Left renal pelvis (tissue), 4 donors: ENCODE results near the gene CX3CR1. TPM values are rescaled to one million over a fixed set of nuclear protein-coding genes. Genes with fewer than 3 reads are reported as not detected.
"Not testable (repeated sequence)": the region's sequence is repeated elsewhere in the genome, so short reads cannot be mapped to it uniquely, and the experiment has no call there.

Experiments
- DNase-seq, 4 donors: peaks; one replicate each; pipeline ENCODE4 v3.0.0-alpha.2; 2013; ENCODE audit warnings: low read depth in 4 of 4, low spot score in 3 of 4
- polyA plus RNA-seq, 4 donors: library from polyadenylated mRNA; unstranded; fragments of 120-200 nt; gene quantifications; one replicate each; pipeline ENCODE4 v1.2.1, GENCODE V29; 2013; ENCODE audit not compliant: insufficient read length in 4 of 4

CX3CR1 gene, protein sequence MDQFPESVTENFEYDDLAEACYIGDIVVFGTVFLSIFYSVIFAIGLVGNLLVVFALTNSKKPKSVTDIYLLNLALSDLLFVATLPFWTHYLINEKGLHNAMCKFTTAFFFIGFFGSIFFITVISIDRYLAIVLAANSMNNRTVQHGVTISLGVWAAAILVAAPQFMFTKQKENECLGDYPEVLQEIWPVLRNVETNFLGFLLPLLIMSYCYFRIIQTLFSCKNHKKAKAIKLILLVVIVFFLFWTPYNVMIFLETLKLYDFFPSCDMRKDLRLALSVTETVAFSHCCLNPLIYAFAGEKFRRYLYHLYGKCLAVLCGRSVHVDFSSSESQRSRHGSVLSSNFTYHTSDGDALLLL
- polyA plus RNA-seq = 1 to 10 TPM; 1.7 to 6.1 (median 4.5) TPM

DNA sequence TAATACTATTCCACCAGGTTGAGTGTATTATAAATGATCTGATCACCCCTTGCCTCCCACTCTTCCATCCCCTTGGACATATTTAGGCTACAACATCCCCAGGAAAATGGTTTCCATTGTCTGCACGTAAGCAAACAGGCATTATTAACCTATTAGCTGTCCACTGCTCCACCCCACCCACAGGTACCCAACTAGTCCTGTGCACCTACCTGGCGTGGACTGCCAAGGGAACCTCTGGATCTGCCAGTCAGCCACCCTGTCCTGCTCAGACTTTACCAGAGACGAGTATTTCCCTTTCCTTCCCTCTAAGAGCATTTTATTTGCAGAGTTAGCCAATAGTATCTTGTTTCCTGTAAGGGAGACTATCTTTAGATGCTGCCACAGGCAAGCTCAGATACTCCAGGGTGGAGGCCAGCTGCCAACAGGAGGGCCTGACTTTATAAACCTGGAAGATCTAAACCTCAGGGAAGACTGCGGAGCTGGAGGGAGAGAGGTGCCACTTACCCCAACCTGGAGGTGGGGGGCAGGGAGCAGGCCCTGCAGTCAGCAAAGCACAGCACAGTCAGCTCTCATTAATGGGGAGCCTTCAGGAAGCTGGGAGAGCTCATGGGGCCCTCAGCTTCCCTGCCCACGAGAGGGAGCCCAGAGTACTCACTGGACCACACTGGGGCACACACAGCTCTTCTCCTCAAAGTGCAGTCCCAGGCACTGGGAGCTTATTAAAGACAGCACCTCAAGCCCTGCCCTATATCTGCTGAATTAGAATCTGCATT is at the start of gene CX3CR1:
Gene CX3CR1 (minus strand): TSS at position 292 of the 773 bp plus-strand sequence. CDS start 13,527 bp downstream, outside the sequence.
- no peak for DNase-seq

DNA sequence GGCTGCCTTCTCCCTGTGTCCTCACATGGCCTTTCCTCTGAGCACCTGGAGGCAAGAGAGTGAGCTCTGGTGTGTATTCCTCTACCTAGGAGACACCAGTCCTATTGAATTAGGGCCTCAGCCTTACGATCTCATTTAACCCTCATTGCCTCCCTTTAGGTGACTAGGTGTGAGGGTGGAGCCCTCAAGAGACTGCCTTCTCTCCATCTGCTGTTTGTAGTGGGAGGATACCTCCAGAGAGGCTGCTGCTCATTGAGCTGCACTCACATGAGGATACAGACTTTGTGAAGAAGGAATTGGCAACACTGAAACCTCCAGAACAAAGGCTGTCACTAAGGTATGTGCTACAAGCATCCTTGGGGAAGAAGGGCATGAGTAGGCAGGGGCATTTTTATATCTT is 49.7 kb upstream of the CX3CR1 start, which contains the start of gene CCR8:
Gene CCR8 (plus strand): TSS at position 217 of the 400 bp plus-strand sequence. CDS start 2,623 bp downstream, outside the sequence.
- no peak for DNase-seq

DNA sequence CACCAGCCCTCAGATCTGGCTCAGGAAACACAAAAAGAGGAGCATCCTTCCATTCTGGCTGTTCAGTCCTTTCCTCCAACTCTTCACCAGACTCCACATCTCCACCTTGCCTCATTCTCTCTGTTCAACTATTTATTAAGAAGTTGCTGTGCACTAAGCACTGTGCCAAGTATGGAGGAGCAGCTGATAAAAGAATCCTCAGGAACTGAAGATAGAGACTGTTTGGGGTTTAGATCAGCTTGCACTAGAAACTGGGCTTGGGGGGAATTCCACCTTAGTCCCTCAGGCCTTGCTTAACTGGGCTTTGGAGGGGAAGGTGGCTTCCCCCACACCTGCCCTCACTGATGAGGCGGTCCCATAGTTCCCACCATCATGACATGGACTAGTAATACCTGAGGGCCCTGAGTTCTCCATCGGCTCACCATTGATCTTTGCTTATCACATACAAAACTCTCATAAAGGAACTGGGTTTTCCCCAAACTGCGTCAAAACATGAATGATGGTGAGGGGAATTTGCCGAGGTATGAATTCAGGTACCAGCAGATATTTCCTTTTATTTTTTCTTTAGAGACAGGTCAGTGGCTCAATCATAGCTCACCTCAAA is 48.0 kb upstream of the CX3CR1 start:
- no peak for DNase-seq

DNA sequence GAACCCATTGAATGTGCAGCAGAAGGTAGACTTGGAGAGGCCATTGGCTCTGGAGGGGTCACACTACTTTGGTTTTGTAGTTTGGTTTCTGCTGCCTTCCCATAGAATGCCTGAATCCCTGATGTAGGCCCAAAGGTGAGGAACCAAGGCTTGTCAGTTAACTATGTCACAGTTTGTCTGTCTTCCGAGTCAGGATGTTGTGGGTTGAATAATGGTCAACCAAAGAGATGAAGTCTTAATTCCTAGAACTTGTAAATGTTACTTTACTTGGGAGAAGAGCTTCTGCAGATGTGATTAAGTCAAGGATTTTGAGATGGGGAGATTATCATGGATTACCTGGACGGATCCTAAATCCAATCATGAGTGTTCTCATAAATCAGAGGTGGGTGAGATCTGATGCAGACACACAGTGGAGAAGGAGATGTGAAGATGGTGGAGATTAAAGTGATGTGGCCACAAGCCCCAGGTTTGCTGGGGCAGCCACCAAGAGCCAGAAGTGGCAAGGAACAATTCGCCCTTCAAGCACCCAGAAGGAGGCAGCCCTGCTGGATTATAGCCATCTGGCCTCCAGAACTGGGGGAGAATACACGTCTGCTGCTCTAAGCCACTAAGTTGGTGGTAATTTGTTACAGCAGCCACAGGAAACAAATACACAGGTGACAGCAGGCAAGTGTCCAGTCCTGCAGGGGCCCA is 47.4 kb upstream of the CX3CR1 start:
- DNase-seq = no peak

DNA sequence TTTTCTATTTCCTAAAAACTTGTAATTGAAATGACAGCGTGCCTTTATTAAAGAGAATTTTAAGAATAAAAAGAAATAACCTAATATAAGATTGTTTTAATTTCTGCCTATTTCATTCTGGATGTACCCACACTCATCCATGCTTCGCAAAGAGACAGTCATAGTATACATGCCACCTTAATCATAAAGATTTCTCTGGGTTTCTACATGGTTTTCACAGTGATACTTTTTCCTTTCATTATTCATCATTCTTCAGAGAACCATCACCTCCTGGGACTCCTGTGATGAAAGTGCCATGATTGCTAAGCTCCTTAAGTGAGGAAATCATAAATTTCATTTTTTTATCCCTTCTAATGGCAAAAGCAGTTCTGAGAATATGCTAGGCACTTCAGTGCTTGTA is 45.4 kb upstream of the CX3CR1 start:
- no peak for DNase-seq

DNA sequence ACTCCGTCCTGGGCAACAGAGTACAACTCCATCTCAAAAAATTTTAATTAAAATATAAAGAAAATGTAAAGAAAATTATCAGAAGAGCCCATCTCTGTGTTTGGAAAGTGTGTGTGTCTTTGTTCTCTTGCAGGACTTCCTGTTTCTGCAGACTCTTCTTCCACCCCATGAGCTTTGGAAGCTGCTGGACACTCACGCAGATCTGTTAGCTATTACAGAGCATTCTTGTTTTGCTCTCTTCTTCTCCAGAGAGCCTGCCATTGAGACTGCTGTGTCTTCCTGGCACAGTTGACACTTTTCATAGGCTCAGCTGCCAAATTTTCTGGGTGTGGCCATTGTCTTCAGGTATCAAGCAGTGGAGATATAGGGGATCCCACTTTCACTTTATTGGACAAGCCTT is 43.7 kb upstream of the CX3CR1 start:
- no peak for DNase-seq

DNA sequence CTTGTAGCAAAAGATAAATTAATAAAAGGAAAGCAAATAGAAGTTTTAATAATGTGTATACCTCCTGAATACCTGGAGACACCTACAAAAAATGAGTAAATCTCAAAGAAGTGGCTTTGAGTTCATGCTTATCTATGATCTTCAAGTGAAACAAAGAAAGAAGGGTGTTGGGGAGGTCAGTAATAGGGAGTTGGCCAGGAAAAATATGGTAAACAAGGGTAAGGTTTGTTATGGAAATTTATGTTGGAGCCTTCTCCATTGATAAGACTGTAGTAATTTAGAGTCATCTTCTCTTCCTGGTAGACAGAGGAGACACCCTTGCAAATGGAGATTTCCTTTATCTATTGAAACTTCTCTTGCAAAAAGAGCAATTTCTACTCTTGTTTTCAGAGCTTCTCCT is 43.1 kb upstream of the CX3CR1 start:
- DNase-seq = no peak

DNA sequence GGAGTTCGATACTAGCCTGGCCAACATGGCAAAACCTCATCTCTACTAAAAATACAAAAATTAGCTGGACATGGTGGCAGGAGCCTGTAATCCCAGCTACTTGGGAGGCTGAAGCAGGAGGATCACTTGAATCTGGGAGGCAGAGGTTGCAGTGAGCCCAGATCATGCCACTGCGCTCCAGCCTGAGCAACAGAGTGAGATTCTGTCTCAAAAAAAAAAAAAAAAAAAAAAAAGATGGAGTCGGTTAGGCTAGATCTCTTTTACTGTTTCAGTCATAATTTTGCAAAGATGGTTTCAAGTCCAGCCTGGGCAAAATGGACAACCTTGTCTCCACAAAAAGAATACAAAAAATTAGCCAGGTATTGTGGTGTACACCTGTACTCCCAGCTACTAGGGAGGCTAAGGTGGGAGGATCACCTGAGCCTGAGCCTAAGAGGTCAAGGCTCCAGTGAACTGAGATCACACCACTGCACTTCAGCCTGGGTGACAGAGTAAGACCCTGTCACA is 42.4 kb upstream of the CX3CR1 start:
- not testable (repeated sequence) for DNase-seq

DNA sequence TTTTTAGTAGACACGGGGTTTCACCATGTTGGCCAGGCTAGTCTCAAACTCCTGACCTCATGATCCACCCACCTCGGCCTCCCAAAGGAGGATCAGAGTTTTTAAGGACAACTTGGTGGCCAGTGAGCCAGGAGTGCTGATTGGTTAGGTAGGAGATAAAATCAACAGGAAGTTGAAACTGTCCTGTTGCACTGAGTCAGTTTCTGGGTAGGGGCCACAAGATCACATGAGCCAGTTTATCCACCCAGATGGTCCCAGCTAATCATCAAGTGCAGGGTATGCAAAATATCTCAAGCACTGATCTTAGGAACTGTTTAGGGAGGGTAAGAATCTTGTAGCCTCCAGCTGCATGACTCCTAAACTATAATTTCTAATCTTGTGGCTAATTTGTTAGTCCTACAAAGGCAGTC is 41.7 kb upstream of the CX3CR1 start:
- DNase-seq = not testable (repeated sequence)

DNA sequence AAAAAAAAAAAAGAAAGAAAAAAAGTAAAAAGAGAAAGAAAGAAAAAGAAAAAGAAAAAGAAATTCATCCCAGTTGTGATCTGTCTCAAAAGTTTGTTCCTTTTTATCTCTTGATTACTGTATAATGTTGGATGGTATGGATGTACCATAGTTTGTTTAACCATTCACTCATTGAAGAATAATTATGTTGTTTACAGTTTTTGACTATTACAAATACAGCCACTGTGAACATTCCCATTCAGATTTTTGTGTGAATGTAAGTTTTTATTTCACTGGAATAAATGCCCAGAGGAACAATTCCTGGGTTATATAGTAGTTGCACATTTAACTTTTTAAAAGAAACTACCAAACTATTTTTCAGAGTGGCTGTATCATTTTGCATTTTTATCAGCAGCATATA is 39.4 kb upstream of the CX3CR1 start:
- no peak for DNase-seq

DNA sequence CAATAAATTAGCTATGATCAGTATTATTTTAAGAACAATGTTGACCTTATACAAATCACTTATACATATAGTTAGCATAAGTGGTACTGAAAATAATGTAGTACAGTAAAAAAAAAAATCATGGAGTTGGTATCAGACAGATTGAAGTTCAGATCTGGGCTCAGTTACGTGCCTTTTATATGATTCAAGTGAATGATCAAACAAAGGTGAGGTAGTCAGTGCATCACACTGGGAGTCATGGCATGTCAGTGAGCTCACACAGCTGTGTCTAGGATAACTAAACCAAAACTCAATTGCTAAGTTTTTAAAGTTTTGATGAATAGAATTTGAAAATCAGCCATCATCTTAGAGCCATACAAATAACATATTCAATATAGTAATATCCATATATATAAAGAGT is 38.5 kb upstream of the CX3CR1 start:
- no peak for DNase-seq

DNA sequence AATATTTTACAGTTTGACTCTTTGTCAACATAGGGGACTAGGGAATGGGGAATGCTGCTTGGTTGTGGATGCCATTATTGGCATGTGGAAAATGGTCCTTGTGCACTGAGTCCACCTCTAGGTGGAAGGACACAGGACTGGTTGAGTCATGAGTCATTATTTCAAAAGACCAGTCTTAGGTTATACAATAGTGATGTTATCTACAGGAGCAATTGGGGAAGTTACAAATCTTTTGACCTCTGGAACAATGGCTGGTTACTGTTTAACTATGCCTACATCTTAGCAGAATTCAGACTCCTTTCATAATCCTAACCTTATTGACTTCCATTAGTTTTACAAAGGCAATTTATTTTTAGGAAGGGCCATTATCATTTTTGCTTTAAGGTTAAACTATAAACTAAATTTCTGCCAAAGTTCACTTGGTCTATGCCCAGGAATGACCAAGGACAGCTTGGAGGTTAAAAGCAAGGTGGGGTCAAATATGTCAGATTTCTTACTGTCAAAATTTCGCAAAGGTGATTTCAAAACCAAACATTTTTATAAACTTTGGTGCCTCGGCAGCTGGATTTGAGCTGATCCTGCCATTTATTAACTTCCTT is 37.8 kb upstream of the CX3CR1 start:
- DNase-seq = no peak

DNA sequence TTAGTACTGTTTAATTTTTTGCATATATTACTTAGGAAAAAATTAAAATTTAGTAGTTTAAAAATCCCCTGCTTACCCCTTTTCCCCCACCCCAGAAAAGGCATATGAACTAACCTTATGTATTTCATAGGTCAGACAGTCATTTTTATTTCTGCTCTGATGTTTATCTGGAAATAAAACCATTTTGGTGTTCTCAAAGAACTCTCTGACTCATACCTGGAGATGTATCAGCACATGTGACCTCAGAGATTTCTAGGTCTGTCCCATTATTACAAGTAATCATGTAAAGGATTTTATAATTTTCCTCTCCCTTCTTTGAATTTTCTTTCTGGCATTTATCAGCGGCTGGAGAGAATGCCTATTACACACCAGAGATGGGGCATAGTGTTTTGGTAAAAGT is 35.6 kb upstream of the CX3CR1 start:
- DNase-seq = no peak

DNA sequence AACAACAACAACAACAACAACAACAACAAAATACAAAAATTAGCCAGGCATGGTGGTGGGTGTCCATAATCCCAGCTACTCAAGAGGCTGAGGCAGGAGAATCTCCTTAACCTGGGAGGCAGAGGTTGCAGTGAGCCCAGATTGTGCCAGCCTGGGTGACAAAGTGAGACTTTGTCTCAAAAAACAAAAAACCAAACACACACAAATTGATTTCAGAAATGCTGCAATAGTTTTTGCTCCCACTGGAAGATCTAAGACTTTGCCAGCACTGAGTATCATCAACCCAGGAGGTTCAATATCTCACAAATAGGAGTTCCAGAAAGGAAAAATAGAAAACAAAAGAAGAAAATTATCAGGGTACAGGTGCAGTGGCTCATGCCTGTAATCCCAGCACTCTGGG is 33.5 kb upstream of the CX3CR1 start:
- DNase-seq = no peak

DNA sequence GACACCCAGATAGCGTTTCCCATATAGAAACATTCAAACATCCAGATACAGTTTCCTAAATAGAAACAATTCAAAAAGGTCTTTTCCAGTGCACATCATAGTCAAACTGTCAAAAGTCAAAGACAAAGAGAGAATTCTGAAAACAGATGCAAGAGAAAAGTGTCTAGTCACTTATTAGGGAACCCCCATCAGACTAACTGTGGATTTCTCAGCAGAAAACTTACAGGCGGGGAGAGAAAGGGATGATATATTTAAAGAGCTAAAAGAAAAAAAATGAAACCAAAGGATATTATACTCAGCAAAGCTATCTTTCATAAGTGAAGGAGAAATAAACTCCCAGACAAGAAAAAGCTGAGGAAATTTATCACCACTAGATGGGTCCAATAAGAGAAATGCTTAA is 22.3 kb upstream of the CX3CR1 start:
- no peak for DNase-seq

DNA sequence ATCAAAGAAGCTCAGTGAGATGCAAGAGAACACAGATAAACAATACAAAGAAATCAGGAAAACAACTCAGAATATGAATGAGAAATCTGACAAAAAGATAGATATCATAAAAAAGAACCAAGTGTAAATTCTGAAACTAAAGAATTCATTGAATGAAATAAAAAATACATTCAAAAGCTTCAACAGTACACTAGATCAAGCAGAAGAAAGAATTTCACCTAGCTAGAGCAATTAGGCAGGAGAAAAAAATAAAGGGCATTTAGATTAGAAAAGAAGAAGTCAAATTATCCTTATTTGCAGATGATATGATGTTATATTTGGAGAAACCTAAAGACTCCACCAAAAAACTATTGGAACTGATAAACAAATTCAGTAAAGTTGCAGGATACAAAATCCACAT is 19.4 kb upstream of the CX3CR1 start:
- DNase-seq = no peak

DNA sequence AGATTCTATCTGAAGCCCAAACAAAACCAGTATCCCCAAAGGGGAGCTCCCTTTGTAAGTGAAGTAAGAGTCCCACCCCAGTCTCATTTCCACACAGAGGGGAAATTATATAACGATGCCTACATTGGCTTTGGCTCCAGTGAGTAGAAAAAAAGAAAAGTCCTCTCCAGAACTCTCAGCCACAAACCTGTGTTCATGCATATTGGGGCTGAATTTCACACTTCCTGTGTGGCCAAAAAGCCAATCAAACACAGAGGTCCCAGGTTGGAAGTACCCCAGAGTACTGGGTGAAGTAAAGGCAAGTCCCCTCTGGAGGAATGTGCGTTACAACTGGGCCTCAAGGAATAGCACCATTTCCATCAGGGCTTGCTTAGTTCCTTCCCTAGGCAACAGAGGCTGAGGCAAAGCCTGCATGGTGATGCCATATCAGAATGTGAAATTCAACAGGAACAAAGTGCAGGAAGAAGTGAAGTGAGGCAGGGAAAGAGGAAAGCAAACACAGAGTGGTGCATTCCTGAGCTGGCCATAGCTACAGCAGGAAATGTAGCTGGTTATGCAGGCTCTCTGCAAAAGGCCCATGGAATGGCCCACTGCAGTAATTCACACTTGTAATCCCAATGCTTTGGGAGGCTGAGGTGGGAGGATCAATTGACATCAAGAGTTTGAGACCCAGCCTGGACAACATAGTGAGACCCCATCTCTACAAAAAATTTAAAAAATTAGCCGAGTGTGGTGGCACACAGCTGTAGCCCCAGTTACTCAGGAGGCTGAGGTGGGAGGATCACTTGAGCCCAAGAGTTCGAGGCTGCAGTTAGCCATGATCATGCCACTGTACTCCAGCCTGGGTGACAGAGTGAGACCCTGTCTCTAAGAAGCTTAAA is 16.6 kb upstream of the CX3CR1 start:
- DNase-seq = no peak

DNA sequence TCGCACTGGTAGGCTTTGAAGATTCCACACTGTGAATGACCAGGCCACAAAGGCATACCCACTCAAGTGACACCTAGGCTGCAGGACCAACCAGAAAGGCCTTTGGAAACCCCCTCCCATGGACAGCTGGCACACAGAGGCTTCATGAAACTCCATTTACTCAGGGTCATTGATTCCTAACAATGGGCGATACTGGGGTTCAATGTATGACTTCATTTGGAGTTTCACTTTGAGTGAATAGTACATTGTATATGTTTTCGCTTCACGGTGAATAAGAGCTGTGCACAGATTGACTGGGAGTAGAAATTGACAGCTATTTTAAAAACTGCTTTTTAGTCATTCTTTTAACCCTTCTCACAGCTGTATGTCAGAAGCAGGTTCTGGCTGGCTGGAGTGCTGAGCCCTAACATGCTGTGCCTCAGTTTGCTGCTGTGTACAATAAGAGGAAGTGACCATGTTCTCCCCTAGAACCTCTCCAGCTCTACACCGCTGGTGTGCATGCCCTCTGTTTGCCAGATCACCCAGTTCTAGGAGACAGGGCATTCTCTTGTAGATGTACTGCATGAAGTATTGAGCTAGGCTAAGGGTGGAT is 15.4 kb upstream of the CX3CR1 start:
- no peak for DNase-seq
